ENCODE measurements around the gene RANBP3L. TPM values are rescaled to one million over a fixed set of nuclear protein-coding genes. Genes with fewer than 3 reads are reported as not detected.
A peak's percentile ranks its signal among the peaks of the same experiment; 100 is the strongest.

Gene RANBP3L
- total and polyA plus RNA-seq, 9 of the 15 experiments (the other 6 are each of a cell fraction or from before 2014, with no cell fraction given) = 0.01 to 0.06 TPM; not detected in 7

DNA sequence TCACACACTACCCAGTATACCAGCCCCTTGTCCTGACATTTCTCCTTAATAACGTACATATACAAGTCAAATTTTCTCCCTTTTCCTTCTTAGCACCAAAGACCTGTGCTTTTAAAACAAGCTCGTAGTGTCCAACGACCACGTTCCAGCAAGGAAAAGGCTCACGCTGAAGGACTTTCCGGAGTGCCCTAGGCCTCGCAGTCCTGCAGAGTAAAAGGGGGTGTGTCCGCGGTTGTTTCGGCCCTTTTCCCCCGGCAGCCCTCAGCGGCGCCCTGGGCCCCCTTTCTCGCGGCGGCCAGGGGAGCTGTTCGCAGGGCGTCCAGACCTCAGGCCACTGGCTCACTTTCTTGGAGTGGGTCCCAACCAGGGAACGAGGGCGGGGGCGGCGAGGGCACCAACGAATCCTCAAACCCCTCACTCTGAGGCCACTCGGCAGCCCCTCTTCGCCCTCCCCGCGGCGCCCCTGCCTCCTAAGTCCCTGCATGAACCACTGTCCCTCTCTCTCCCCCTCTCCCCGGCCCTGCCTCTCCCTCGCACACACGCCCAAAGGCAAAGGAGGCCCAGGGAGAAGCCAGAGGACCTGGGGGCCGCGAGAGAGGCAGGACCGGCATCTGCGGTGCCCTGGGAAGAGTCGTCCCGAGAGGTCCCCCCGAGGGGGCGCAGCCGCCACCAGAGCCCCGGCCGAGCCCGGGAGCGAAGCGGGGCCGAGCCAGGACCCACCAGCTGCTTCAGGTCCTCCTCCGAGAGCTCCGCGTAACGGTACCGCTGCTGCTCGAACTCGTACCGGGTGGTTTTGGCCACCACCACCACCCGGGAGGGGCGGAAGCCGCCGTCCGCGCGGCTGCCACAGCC lies 60.7 kb downstream of the RANBP3L start (continued):
- TF ChIP-seq, protein P1, sequence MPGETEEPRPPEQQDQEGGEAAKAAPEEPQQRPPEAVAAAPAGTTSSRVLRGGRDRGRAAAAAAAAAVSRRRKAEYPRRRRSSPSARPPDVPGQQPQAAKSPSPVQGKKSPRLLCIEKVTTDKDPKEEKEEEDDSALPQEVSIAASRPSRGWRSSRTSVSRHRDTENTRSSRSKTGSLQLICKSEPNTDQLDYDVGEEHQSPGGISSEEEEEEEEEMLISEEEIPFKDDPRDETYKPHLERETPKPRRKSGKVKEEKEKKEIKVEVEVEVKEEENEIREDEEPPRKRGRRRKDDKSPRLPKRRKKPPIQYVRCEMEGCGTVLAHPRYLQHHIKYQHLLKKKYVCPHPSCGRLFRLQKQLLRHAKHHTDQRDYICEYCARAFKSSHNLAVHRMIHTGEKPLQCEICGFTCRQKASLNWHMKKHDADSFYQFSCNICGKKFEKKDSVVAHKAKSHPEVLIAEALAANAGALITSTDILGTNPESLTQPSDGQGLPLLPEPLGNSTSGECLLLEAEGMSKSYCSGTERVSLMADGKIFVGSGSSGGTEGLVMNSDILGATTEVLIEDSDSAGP (CRISPR knock-in tag; IDR thresholded peaks at IDR 0.05) = no peak
- TF ChIP-seq HCFC1 (IDR thresholded peaks at IDR 0.05; ENCODE audit: low read depth, low read length) (no peak), TOE1 (IDR thresholded peaks at IDR 0.05; ENCODE audit: borderline replicate concordance) (0 out of 2 replicates have a peak, but pooled peaks have one; percentile 40), TOE1 (CRISPR knock-in tag; IDR thresholded peaks at IDR 0.05; ENCODE audit: borderline replicate concordance, low read depth) (no peak), POLR2G (IDR thresholded peaks at IDR 0.05; ENCODE audit: low read depth, low read length) (peak; percentile 84), NBN (IDR thresholded peaks at IDR 0.05; ENCODE audit: low read depth) (no peak), NCOR1 (IDR thresholded peaks at IDR 0.05) (no peak), CEBPB (tag; IDR thresholded peaks at IDR 0.05) (no peak), ELF2 (CRISPR knock-in tag; IDR thresholded peaks at IDR 0.05) (no peak), NCOA6 (IDR thresholded peaks at IDR 0.05) (no peak), TCF3 (CRISPR knock-in tag; IDR thresholded peaks at IDR 0.05) (no peak), BDP1 (IDR thresholded peaks at IDR 0.05; ENCODE audit: insufficient read depth, insufficient read length) (no peak), EZH2 (IDR thresholded peaks at IDR 0.05; ENCODE audit: borderline replicate concordance, low read depth, low read length) (no peak), FOS (IDR thresholded peaks at IDR 0.05; ENCODE audit: extremely low read depth, insufficient read length) (no peak), ZNF766 (CRISPR knock-in tag; conservative IDR thresholded peaks at IDR 0.05) (peak; percentile 48; the same call in 1 of the 2 replicates), KAT2B (IDR thresholded peaks at IDR 0.05; ENCODE audit: low read depth, low read length) (no peak), RFX5 (IDR thresholded peaks at IDR 0.05; ENCODE audit: low read depth, low read length) (no peak), KDM5B (IDR thresholded peaks at IDR 0.05; ENCODE audit: insufficient replicate concordance, low read depth, low read length) (peak; percentile 41), CBX5 (IDR thresholded peaks at IDR 0.05; ENCODE audit: borderline replicate concordance, low read depth) (no peak), RBM17 (IDR thresholded peaks at IDR 0.05; ENCODE audit: borderline replicate concordance, low read depth, low read length) (no peak)
- TF ChIP-seq, protein P2, sequence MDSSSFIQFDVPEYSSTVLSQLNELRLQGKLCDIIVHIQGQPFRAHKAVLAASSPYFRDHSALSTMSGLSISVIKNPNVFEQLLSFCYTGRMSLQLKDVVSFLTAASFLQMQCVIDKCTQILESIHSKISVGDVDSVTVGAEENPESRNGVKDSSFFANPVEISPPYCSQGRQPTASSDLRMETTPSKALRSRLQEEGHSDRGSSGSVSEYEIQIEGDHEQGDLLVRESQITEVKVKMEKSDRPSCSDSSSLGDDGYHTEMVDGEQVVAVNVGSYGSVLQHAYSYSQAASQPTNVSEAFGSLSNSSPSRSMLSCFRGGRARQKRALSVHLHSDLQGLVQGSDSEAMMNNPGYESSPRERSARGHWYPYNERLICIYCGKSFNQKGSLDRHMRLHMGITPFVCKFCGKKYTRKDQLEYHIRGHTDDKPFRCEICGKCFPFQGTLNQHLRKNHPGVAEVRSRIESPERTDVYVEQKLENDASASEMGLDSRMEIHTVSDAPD (CRISPR knock-in tag; IDR thresholded peaks at IDR 0.05) = no peak
- TF ChIP-seq, protein P3, sequence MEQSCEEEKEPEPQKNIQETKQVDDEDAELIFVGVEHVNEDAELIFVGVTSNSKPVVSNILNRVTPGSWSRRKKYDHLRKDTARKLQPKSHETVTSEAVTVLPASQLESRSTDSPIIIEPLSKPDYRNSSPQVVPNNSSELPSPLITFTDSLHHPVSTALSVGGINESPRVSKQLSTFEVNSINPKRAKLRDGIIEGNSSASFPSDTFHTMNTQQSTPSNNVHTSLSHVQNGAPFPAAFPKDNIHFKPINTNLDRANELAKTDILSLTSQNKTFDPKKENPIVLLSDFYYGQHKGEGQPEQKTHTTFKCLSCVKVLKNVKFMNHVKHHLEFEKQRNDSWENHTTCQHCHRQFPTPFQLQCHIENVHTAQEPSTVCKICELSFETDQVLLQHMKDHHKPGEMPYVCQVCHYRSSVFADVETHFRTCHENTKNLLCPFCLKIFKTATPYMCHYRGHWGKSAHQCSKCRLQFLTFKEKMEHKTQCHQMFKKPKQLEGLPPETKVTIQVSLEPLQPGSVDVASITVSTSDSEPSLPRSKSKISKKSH (CRISPR knock-in tag; IDR thresholded peaks at IDR 0.05) = 0 out of 2 replicates have a peak, but pooled peaks have one; percentile 45

Measured in K562 (cell line).